Activated T-cell treated with anti-CD3 and anti-CD28 coated beads for 24 hours (primary cell): ENCODE results near the gene CLPX.
"Not testable (repeated sequence)": the region's sequence is repeated elsewhere in the genome, so short reads cannot be mapped to it uniquely, and the experiment has no call there.

Experiments
- DNase-seq: peaks from one replicate; pipeline ENCODE4 v3.0.0-alpha.2; 2020; ENCODE audit warnings: low read depth

CLPX gene

DNA sequence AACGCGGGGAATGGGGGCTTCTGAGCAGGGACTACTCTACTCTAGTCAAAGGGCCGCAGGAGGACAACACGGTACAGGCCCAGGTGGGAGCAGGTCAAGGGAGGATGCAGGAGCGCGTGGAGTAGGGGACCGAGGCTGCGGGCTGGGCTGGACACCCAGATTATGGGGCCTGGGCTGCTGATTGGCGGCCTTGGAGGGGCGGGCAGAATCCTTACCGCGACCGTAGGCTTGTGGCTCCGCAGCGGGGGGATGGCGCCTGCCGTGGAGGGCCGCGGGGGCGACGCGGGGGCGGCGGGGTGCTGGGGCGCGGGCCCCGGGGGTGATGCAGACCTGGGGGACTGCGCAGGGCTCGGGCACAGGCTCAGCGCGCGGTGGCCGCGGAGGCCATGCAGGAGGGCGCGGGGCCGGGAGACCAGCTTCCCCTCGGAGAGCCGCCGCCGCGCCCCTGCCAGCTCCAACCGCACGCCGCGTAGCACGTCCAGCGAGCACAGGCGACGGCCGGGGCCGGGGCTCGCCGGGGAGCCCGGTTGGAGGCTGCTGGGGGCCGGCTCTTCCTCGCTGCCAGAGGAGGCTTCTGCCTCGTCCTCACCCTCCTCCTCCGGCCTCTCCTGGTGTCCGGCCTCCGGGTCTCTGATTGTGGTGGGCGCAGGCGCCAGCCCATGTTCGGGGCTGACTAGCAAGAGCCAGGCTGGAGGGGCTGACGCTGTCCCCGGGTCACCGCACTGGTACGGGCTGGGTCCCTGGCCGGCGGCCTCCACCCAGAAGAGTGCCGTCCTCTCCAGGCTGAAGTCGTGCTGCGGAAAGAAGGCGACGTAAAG is 83.0 kb downstream of the CLPX start:
- no peak for DNase-seq

DNA sequence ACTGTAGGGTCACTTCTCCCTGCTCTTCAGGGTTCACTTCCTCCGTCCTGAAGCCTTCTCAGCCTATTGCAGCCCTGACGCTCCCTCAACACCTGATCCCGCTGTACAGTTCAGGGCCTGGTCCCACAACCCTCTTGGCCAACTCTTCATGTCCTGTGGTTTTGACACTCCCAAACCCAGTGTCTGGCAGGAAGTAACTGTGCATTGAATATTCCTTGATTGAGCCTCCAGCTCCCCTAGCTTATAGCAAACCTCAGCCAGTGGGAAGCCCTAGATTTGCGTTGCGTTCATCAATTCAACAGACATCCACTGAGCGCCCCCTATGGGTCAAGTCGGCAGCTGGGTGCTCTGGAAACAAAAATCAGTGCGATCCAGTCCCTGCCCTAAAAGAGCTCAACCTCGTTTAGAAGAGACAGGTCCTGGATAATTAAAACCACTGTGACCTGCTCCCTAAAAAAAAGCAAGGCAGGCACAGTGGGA is 83.7 kb downstream of the CLPX start:
- DNase-seq, result peak; percentile 28

DNA sequence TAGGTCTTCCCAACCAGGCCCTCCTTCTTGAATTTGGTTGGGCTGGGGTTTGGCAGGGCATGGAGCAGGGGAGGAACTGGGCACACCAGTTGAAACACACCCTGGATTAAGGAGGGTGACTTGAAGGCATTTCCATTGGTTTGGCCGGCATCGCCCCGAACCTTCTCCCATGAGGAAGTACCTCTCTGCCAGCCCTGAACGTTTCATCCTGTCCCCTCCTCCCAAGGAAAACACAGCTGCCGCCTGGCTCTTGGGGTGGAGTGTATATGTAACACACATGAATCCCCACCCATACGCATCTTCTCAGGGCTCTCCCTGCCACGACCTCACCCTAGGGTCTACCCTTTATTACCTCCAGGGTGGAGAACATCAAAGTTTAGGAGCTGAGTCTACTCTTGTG is 84.7 kb downstream of the CLPX start:
- no peak for DNase-seq

DNA sequence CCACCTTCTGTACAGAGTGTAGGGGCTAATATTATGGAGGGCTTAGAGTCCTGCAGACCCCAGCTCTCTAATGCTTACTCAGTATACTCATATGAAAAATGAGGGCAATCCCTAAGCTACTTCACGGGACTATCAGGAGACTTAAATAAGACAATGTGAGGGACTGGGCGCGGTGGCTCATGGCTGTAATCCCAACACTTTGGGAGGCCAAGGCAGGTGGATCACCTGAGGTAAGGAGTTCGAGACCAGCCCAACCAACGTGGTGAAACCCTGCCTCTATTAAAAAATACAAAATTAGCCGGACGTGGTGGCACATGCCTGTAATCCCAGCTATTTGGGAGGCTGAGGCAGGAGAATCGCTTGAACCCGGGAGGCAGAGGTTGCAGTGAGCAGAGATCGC is 85.3 kb downstream of the CLPX start:
- DNase-seq, result not testable (repeated sequence)

DNA sequence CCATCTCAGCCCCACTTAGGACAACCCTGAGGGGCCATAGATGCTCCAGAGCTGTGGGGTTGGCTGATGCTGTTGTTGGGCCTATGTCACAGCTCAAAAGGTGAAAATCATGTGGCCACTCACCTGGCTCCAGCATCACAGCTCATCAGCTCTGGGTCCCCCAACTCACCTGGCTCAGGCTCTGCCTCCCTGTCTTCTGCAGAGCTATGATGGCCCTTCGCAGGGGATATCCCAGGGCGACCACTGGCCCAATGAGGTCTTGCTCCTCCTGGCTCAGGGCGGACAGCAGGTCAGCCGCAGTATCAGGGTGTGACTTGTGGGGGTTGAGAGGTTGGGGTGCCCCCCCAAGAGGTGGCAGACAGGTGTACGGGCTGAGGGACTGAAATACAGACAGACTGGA is 85.8 kb downstream of the CLPX start:
- no peak for DNase-seq
